Measurements from ENCODE around the gene CAMK1G.

Gene CAMK1G

GRCh38 chr1:209583408-209583807 lies at the start of gene CAMK1G:
CAMK1G (plus strand) TSS chr1:209583714; CDS start chr1:209594984, 11,270 bp downstream.
- DNase-seq: no peak

DNA sequence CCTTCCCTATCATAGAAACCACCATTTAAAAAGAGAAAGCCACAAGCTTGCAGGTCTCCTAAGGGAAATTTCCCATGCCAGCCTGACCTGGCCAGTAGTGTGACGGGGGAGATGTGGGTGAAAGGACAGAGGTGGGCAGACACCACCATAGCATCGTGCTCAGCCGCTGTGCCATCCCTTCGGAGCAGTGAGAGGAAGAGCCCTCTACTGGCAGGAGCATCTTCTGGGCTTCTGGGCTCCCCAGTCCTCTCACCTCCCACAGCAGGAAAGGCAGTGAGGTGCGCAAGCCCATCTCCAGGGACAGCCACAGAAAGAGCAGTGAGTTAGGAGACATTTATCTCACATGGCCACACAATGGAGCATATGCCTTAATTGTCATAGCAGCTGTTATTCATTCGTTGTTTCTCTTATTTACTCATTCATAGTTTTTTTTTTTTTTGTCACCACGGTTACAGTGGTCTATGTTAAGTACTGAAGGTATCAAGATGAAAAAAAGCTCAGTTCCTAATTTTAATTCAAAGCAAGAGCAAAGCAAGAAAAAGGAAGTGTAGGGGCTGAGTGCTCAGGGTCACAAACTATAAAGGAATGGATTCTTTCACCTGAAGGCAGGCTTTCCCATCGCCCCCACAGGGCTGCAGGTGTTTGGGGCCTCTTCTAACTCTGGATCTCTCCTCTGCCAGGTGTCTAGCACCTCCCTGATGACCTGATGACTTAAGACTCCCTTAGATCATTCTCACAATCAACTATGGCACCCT lies 48.8 kb upstream of the CAMK1G start:
- no peak for DNase-seq

- no peak for DNase-seq
These were observed 46.7 kb upstream of the CAMK1G start for GRCh38 chr1:209536843-209537242.

GRCh38 chr1:209537336-209538114 lies 46.0 kb upstream of the CAMK1G start:
- no peak for DNase-seq

DNA sequence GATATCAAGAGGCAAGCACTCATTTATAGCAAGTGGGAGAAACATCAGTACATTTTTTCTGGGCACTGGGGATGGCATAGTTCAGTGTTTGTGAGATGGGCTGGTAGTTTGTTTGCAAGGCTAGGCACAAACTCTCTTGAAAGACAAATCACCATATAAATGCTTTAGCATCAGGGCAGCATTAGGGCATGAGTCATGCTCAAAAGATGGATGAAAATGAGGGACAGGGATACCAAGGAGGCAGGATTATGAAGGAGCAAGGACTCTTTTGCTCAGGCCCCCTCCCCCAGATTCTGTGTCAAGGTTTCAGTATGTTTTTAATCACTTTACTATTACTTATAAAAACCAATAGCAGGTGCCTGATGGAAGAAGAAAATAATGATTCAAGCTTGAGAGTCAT lies 43.9 kb upstream of the CAMK1G start:
- no peak for DNase-seq

DNA sequence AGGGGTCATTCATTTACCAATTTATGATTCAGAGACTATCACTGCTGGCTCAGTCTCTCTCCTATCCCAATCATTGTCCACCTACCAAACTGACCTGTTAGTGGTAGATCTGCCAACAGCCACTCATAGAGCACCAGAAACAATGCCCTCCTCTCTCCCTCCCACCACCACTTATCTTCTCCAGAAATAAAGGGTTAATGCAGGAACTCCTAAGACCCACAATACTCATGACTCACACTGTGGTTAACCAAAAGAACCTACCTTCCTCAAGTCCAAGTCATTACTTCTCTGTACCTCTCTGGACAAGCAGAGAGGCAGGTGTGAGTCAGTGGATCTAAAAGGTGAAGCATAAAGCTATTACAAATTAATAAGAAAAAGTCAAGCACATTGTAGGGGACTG lies 40.9 kb upstream of the CAMK1G start:
- no peak for DNase-seq

GRCh38 chr1:209544098-209544497 lies 39.4 kb upstream of the CAMK1G start:
- DNase-seq: no peak

DNA sequence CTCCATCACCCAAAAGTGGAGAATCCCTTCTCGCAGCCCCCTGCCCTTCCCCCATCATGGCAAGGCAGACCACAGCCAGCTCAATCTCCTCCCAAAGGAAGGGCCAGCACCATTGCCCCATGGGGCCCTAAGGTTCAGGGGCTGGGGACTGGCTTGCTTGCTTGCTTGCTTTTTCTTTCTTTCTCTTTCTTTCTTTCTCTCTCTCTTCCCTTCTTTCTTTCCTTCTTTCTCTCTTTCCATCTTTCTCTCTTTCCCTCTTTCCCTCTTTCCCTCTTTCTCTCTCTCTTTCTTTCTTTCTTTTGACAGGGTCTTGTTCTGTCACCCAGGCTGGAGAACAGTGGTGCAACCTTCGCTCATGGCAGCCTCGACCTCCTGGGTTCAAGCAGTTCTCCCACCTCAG lies 38.1 kb upstream of the CAMK1G start:
- DNase-seq: no peak

GRCh38 chr1:209546390-209547085 lies 37.0 kb upstream of the CAMK1G start:
- no peak for DNase-seq

DNA sequence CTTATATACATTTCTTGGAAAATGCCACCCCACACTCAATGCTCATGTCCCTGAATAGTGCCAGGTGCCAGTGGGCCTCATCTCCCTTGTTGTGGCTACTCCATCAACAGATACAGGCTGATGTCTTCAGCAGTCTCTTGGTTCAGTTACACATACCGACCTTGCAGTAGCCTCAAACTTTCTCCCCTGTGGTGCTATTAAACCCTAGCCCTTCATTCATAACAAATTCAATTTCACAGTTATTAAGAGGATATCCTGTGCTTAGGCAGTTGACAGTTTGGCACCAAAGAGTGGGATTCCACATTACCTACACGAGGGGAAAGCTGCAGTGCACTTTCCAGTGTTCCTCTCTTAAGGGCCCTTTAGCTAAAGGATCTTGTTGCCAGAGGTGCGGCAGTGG lies 35.9 kb upstream of the CAMK1G start:
- DNase-seq: no peak

- no peak for DNase-seq
These were observed 33.9 kb upstream of the CAMK1G start for GRCh38 chr1:209549443-209550205.

DNA sequence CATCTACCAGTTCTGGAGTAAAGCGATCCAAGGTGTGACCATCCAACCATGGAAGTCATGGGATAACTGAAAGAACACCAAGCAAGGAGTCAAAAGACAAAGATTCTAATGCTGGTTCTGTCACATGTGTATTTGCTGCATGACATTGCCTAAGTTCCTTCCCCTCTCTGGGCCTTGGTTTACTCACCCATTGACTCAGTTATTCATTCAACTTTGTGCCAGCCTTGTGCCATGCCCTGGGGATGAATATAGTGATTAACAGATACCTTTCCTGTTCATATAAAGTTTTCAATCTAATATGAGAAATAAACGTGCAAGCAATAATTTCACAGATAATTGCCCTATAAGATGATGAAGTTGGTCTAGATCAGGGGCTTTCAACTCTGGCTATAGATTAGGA lies 33.0 kb upstream of the CAMK1G start:
- no peak for DNase-seq

DNA sequence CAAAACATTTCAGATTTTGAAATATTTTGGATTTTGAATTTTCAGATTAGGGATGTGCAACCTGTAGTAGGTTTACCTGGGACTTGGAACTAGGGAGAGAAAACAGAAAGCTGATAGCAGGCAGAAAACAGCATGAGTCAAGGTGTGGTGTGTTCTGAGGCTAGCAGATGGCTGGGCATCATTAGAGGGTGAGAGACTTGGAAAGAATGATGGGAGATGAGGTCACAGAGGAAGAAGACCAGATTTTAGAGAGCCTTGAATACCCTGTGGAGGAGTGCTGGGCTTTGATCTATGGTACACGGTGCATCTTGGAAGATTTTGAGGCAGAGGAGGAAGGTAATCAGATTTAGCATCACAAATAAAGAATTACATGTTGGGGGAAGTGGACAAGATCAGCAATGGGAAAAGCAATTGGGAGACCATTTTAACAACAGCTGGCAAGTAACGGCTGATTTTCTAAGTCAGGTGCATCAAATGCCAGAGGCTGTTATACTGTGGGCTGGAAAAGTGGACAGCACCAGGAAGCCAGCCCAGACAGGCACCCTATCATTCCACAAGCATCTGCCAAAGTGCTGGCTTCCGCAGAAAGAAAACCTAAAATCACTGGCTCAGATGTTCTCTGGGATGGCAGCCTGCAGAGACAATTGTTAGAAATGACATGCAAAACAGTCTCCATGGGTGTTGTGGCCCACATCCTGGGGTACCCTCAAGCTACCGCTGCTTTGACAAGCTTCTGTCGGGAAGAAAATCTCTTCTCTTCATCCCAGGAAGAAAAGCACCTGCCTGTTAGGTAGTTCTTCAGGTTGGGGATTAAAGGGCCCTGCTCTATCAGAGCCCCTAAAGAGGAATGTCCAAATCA lies 30.9 kb upstream of the CAMK1G start:
- no peak for DNase-seq

DNA sequence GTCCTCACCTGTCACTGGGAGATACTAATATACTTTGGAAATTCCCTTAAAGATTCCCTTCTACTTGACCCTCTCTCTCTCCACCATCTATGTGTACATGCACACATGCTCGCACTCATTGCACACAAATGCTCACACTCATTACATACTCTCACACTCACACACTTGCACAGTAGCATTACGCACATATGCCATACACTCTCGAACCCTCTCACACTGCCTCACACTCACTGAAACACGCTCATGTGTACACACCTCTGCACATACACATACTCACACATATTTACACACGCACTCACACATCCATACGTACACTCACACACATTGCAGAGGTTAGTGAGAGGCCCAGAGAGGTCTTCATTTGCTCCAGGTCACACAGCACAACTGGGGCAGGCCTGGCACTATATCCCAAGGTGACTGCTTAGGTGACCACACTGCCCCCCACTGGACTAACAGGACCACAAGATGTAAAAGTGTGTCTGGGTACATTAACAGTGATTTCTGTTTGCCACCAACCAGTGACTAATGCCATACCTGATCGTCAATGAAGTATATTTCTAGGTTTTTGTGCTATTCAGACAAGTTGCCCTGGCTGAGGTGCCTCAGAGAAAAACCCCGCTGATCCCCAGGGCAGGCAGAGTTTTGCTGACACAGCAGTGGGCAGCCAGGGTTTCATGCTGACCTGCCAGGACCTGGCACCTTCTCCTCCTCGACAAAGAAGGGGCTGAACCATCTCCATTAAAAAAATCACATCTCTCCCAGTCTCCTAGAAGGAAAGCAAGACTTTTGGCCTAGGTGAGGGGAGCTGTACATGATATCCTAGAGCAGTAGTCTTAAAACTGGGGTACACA lies 28.5 kb upstream of the CAMK1G start:
- no peak for DNase-seq

GRCh38 chr1:209556162-209556690 lies 27.3 kb upstream of the CAMK1G start:
- DNase-seq: no peak

GRCh38 chr1:209557221-209557620 lies 26.3 kb upstream of the CAMK1G start:
- no peak for DNase-seq

DNA sequence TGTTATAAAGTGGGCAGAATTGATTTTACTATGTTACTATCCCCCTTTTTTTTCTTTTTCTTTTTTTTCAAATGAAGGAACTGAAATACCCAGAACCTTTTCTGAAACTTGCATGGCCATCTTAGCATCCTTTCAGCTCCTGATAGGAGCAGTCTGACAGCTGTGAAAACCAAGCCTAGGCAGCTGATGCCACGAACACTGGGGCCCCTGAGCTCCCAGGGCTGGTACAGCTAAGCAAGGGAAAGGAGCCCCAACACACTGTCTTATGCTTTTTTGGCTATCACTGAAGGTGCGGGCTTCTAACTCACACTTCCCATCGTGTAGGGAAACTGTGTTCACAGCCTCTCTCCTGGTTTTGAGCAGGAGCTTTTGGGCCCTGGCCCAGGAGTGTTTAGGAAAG lies 23.0 kb upstream of the CAMK1G start:
- DNase-seq: no peak

DNA sequence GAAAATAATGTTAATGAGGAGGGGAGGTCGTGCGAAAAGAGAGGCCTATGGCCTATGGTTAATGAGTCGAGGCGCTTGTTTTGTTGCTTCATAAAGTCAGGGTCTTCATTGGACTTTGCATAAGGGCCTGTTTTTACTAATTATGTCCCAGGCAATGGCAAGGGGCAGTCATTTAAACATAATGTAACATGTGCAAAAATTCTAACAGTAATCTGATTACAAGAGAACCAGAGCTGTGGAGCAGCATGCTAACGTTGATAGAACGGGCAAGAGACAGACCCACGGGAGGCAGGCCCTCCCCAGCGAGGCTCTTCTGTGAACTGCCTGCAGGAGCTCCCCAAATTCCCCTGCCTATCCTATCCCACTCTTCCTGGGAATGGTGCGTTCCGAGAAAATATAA lies 22.6 kb upstream of the CAMK1G start:
- no peak for DNase-seq

GRCh38 chr1:209561532-209561931 lies 22.0 kb upstream of the CAMK1G start:
- DNase-seq: no peak

DNA sequence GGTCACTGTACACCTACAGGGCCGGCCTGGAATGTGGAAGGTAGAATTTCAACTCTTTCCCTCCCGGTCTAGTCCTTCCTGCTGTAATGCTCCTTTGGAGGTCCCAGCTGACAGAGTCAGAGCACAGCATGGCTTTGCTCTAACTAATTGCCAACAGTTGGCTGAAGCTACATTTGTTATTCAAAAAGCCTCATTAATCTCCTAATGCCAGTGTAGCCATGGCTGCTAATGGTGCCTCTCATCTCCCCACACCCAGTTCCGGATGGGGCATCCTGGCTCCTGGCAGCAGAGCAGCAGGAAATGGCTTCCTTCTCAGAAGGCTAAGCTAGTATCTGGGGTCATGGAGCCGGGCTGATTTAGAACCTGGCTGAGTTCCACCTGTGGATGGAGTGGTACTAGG lies 18.7 kb upstream of the CAMK1G start:
- no peak for DNase-seq

All from stimulated activated CD4-positive, alpha-beta T cell treated with anti-CD3 and anti-CD28 coated beads, Interleukin-15, amount 100 ng/mL, for 24 hours (primary cell).